Stimulated activated CD8-positive, alpha-beta memory T cell treated with anti-CD3 and anti-CD28 coated beads, Interleukin-12 subunit alpha, Interleukin-12 subunit beta, amount 100 ng/mL, for 1 hour (primary cell): ENCODE results near the gene SPECC1.
A peak's percentile ranks its signal among the peaks of the same experiment; 100 is the strongest.
"Not testable (repeated sequence)": the region's sequence is repeated elsewhere in the genome, so short reads cannot be mapped to it uniquely, and the experiment has no call there.

Experiments used
- DNase-seq: peaks from one replicate; pipeline ENCODE4 v3.0.0-alpha.2; 2020; ENCODE audit warnings: low read depth

Gene SPECC1

DNA sequence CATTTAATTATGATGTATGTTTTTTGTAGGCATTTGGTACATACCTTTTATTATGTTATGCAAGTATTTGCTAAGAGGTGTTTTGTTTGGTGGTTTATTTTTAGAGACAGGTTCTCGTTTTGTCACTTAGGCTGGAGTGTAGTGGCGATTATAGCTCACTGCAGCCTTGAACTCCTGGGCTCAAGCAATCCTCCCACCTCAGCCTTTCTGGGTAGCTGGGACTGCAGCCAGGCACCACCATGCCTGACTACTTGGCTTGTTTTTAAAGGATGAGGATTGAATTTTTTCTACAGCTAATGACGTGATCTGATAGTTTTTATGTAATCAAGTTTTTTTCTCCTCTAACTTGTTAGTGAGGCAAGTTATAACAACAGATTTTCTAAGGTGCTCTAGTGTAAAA, 199.6 kb downstream of the SPECC1 start:
- DNase-seq, result no peak

DNA sequence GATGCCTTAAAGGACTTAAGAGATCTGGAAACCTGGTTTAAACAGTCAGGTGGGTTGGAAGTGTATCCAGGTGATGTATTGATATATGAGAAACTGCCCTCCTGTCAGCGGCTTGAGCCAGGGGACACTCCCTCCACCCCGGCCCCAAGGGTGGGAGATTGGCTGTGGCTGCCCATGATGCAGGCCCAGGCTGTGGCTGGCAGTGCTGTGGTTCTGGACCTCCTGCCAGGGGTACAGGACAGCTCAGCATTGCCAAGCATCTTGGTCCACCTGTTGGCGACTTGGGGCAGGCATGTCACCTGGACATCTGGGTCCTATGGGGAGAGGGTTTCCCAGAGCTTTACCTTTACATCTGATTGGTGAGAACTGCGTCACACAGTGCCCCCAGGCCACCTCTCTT, 201.0 kb downstream of the SPECC1 start:
- DNase-seq, result no peak

DNA sequence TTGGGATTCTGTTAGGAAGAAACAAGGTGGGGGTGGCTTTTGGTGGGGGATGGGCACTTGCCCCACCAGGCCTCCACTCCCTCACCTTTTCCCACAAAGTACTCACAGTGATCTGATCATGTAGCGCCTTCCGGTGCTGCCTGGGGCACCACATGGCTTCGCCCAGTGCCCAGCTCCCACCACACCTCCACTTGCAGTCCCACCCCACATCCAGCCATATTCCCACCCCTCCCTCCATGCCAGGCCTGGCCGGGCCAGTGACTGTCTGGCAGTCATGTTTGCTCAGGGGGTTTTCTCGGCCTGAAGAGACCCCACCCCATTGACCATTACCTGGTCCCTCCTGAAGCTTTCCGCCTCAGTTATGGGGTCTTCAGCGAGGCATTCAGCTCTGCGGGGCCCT, 201.5 kb downstream of the SPECC1 start:
- DNase-seq, result no peak

DNA sequence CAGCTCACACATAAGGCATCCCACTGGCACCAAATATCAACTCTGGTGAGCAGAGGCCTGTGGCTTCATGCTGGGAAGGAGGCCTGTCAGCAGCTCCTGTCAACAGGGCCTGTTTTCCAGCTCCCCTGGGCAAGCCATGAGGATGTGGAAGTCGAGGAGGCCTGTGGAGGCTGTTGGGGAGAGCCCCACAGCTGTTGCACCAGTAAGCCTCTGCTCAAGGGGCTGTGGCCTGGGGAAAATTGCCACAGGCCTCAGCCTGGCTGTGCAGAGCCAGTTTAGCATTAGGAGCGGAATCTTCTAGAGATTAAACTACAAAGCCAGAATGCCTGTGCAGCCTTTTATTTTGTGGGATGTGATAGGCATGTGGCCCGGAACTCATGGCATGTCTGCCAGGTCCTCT, 202.1 kb downstream of the SPECC1 start:
- DNase-seq, result no peak

DNA sequence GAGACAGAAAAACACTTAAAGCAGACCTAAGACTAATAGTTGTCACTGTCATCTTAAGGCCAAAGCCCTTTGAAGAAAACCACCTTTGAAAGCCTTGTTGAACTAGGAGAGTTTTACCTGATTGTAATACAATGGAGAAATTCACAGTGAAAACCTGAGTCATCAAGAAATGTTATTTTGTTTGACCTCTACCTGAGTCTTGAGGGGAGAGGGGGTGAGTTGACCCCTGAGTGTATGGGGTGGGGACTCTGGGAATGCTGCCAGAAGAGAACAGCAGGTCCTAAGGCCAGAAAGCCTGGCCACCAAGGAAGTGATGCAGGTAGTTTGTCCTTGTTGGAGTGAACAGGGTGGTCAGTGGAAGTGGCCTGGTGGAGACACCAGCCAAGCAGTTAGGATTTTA, 204.3 kb downstream of the SPECC1 start:
- no peak for DNase-seq

DNA sequence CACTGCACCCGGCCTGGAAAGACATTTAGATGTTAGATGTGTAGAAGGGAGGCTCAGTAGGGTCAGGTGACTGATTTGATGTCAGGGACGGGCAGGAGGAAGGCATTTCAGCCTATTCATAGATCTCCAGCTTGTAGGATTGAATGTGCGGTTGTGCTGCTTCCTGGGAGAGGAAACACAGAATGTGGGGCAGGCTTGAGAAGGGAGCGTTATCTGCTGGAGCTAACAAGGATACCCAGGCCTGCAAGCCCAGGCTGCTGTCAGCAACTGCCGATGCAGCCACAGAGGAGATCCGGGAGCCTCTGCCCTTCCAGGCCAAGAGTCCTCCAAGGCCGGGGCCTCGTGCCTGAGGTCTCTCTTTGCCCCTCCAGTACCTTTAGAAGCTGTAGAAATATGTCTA, 205.6 kb downstream of the SPECC1 start:
- DNase-seq, result no peak

DNA sequence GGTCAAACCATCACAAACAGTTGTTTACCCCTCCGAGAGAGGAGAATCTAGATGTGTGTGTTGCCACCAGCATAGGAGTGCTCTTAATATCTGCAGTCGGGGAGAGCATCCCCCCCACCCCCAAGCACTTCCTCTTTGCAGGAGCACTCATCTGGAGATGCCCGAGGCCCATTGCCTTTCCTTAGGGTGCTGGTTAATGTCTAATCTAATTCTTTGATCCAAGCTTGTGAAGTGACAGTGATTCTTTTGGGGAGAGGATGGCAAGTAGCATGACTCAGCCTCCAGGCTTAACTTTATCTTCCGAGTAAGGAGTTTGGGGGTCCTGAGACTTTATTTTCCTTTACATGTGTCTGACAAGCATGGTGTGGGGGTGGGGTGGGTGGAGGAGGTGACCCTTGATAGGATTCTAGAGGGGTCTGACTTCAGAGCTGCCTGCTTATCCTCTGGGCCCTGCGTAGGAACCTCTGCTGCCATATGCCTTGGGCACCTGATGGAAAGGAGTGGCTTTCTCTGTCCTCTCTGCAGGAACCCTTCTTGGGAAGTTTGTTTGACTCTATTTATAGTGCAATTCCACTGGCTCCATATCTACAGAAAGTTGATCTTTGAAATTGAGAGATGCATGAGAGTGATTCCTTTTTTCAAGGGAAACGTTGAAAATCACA, 207.1 kb downstream of the SPECC1 start:
- no peak for DNase-seq

DNA sequence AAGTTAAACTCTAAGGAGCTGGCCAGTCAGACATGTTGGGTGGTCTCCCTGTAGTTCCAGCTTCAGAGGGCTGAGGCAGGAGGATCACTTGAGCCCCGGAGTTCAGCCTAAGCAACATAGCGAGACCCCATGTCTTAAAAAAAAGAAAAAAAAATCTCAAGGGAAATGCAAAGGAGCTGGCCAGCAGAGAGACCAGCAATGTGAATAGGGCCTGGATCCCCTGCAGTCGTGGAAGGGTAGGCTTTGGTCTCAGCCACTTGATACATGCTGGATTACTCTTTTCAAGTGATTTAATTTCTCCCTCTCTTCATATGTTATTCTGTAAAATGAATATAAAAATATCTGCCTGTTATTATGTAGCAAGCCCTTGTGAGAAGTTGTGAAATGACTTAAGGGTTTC, 207.7 kb downstream of the SPECC1 start:
- no peak for DNase-seq

DNA sequence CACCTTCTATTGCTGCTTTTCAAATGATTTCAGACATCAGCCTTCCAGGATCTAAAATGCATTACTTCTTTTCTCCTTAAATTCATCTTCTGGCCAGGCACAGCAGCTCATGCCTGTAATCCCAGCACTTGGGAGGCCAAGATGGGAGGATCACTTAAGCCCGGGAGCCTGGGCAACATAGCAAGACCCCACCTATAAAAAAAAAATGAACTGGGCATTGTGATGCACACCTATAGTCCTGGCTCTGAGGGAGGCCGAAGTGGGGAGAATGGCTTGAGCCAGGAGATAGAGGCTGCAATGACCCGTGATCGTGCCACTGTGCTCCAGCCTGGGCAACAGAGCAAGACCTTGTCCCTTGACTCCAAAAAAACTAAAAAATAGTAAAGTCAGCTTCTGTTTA, 208.5 kb downstream of the SPECC1 start:
- no peak for DNase-seq

DNA sequence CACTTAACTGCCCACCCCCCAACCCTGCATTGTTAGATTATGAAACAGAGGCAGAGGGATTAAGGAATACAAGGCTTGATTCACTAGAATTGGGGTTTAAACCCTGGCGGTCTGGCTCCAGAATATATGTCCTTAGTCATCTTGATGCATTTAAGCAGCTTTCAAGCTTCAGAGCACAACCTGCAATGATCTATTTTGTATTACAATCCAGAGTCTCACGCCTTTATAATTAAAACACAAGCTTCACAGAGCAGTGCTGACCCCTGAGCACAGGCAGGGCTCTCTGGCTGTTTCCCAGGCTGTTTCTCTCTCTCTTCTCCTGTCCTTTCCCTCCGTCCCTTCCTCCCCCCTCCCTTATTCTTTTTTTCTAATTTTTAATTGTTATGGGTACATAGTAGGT, 209.1 kb downstream of the SPECC1 start:
- no peak for DNase-seq

DNA sequence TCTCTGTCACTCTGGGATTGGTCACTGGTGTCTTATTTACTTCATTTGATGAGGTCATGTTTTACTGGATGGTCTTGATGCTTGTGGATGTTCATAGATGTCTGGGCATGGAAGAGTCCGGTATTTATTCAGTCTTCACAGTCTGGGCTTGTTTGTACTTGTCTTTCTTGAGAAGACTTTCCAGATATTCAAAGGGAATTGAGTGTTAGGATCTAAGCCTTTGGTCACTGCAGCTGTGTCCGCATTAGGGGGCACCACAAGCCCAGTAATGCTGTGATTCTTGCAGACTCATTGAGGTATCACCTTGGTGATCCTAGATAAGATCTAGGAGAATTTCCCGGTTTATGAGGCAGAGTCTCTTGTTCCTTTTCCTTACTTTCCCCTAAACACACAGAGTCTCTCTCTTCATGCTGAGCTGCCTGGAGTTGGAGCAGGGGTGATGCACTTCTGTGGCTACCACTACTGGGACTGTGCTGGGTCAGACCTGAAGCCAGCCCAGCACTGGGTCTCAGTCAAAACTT, 214.7 kb downstream of the SPECC1 start:
- no peak for DNase-seq

DNA sequence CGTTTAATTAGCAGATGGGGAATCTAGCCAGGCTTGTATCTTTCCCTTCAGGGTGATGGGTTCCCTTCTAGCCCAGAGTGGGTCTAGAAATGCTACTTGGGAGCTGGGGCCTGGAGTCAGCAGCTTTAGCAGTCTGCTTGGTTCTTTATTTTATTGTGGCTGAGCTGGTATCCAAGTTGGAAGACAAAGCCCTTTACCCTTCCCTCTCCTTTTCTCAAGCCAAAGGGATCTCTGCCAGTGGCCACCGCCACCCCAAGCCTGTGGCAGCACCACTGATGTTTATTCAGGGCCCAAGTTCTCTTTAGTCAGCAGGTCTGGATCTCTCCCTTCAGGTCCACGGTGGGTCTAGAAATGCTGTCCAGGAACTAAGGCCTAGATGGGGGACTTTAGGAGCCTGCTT, 215.2 kb downstream of the SPECC1 start:
- no peak for DNase-seq

DNA sequence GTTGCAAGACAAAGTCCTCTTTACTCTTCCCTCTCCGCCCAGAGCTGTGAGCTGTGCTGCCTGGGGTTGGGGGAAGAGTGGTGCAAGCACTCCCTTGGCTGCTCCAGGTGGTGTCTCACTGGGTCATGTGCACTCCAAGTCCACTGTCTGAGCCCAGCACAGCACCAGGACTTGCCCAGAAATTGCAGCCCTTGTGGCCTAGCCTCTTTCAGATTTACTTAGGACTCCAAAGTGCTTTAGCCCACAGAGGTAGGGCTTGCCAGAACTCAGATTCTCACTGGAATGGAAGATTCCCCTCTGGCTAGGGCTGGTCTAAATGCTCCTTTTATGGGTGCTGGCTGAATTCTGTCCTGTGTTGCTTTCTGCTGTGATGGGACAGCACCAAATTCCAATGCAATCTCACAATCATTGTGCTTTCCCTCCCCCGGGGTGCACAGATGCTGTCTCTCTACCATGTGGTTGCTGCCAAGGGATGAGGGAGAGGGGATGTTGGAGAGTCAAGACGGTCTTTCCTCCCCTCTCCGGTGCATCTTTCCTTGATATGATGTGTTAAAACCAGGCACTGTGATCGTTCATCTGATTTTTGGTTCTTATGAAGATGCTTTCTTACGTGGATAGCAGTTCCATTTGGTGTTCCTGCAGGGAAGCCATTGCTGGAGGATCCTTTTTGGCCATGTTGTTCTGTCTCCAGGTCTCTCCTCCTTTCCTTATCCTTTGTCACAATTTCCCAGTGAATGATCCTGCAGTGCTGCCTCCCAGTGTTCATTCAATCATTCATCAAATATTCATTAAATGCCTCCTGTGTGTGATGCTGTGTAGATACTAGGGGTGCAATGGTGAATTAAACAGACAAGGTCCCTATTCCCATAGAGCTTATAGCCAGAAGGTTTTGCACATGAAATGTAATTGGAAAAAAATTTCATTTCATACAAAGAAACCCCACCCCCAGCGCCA, 216.3 kb downstream of the SPECC1 start:
- DNase-seq, result no peak

DNA sequence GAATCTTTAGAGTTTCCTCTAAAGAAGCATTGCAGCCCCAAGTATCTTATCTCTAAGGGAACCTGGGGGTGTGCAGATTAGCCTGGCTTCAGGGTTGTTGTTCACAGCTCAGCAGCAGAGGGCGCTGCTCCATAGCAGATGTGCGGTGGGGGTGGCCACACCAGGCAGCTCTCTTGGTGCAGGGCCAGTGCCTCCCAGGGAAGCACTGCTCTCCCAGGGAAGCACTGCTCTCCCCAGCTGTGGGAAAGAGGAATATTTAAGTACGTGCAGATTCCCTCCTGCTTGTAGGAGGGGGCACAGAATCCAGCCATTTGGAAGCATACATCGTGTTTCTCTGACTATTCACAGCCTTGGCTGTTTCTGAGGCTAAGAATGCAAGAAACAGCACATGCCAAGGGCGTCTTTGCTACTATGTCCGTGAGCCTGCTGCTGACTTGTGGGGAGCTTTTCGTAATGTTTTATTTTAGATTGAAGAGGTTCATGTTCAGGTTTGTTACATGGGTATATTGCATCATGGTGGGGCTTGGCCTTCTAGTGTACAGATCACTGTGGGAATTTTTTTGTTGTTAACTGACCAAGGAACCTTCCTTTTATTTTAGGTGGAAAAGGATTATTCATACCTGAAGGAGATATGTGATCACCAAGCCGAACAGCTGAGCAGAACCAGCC, 217.8 kb downstream of the SPECC1 start:
- DNase-seq, result peak; percentile 69

DNA sequence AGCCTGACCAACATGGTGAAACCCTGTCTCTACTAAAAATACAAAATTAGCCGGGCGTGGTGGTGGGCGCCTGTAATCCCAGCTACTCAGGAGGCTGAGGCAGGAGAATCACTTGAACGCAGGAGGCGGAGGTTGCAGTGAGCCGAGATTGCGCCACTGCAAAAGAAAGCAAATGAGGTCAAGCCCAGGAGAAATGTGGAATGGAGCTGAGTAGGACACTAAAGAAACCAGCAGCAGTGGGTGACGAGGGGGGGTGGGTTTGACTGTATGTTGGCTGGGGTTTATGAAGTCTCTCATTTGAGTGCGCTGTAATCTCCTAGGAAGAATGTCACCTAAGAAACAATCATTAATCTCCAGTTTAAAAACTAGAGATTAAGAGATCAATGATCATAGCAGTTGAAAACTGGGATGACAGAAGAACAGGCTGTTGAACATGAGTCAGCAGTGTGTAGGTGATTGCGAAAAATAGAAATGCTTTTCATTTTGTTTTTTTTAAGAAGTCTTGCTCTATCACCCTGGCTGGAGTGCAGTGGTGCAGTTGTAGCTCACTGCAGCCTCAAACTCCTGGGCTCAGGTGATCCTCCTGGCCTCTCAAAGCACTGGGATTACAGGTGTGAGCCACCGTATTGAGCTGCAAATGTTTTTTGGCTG, 218.7 kb downstream of the SPECC1 start:
- not testable (repeated sequence) for DNase-seq

DNA sequence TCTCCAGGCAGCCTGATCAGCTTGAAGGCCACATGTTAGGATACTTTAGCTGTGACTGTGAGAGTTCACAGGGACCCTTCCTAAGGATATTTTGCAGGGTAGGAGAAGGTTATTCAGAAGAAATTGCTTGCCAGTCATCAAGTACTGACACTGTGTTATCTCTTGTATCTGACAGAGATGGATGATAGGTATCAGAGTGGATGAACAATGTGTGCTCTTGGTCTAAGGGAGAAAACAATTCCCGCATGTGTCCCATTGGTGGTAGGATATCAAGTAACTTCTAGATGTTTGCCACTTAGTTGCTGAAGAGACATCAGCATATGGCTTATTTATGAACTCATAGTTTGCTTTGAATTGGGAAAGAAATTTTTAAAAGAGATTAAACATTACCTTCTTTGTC, 219.3 kb downstream of the SPECC1 start:
- no peak for DNase-seq

DNA sequence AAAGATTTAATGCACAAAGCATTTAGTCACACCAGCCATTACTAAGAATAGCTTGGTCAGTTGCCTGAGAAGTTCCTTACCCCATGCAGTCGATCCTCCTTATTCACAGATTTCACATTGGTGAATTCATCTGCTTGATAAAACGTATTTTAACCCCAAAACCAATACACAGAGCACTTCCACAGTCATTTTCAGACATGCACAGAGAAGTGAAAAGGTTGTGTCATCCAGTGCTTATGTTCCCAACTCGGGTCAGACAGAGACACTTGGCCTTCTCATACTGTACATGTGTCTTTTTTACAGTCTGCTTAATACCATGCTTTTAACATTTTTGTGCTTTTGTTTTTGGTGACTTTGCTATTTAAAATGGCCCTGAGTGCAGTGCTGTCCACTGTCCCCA, 219.7 kb downstream of the SPECC1 start:
- DNase-seq, result no peak

DNA sequence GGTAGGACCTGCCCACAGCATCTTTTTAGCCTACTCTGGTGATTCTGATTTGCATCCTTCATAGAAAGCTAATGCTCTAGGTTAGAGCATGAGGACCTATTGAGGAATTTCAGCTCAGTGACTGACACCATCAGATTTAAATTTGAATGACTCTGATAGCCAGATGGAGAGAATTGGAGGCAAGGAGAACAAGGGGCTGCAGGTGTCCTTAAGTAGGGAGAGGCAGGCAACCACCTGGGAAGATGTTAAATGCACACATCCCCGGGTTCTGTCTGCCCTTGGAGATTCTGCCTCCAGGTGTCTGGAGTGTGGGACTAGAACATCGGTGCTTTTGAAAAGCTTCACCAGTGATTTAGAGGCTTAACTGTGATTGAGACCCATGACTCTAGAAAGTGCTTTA, 221.8 kb downstream of the SPECC1 start:
- DNase-seq, result no peak

DNA sequence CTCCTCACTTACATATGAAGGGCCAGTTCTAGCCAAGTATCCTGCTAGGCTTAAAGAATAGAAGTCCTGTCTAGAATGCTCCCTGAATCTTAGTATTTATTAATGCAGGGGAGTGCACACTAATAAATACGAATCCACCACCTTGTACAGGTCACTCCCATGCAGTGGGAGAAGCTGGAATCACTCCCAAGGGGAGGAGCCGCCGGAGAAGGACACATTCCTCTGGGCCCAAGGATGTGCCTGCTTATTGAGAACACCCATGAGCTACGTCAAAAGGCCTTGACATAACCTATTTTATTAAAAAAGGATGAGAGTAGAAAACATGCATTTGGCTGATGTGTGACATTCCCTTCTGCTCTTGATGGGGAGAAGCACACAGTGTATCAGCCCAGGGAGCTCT, 223.5 kb downstream of the SPECC1 start:
- DNase-seq, result no peak

DNA sequence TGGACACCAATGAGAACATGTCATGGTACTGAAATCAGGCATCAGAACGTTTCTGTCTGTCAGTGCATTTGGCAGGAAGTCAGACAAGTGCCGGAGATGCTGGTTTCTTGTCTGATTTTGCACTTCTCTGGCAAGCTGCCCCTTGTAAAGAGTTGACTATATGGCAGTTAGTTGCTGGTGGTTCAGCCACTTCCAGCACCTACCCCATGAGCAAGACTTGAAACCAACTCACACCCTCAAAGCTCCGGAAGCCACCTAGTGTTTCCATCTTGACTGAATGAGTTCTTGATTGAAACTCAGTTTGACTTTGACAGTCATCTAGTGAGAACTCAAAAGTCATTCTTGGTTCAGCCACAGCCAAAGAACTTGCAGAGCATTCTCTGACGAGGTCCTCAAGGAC, 225.1 kb downstream of the SPECC1 start:
- DNase-seq, result peak; percentile 11

DNA sequence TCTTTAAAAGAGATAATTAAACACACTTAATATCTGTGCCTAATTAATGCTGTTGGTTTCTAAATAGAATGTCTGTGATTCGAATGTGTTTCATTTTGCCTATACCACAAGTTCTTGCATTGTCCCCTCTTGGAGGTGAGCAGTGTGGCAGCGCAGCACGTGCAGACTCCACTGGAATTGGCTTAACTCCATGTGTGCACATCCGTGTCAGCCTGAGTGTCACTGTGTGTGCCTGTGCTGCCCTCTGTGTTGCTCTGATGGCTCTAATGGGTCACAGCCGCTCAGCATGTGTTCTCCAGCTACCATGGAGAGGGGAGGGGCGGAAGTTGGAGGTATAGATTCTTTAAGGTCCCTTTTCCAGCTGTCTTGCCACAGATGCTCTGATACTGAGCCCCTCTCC, 226.6 kb downstream of the SPECC1 start:
- no peak for DNase-seq

DNA sequence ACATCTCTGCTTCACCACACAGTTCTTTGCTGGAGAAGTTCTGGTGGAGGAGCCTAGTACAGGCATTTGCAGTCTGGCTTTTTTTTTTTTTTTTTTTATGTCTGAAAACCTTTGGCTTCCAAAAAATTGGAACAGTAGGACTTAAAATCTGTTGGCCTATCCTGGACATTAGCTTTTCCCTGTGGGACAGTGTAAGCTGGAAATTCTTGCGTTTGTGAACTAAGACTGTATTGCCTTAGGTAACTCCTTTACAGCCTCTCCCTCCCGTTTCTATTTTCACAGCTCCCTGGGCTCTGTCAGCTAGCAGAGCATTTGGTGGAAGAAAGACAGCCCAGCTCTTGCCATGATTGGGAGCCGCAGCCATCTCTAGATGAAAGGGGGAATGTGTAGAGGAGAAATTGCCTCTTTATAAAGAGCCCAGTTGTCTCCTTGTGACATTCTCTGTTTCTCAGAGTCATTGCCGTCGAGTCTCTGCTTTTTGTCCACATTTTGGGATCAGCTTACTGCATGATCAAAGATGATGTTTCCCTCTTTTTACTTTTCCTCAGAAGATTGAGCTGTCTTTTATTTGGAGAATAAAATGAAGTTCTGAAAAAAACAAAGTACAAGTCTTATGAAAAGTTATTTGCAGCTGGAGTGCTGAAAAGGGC, 227.5 kb downstream of the SPECC1 start:
- no peak for DNase-seq
